GM21723 (cell line): ENCODE results near the gene CTSO.
"Not testable (repeated sequence)": the region's sequence is repeated elsewhere in the genome, so short reads cannot be mapped to it uniquely, and the experiment has no call there.

Source experiments
- ATAC-seq: cut with Tn5 transposase; IDR thresholded peaks from one replicate; pipeline ENCODE4 v1.9.1; 2021; ENCODE audit warnings: mild to moderate bottlenecking, moderate library complexity; ENCODE audit not compliant: unreplicated experiment

The CTSO gene

DNA sequence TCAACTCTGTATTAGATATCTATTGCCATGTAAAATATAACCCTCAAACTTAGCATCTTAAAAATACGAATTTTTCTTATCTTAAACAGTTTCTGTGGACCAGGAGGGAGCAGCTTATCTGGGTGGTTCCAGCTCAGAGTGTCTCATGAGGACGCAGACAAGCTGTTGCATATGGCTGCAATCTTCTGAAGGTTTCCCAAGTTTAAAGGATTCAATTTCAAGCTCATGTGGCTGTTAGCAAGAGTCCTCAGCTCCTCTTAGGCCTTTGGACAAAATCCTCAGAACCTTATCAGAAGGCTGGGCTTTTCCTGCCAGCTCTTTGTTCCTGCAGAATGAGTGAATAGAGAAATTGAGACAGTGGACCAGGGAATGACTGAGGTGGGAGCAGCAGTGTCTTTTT, 2.8 kb upstream of the CTSO start:
- no peak for ATAC-seq

DNA sequence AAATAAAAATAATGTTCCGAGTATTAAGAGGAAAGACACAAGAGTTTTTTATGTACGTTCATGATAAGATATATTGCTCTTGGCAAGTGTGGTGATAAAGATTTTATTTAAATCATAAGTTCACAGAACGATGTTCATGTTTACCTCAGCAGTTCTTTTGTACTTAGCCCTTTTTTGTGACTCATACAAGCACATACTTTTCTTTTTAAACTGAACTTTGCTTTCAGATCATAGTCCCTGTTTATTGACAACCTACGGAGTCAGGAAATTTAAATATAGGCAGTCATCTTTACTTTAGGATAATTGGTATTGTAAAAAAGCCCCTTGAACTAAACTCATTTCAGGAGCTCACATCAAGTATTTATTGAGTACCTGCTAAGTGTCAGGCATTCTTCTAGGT, 1.3 kb upstream of the CTSO start:
- ATAC-seq: no peak

DNA sequence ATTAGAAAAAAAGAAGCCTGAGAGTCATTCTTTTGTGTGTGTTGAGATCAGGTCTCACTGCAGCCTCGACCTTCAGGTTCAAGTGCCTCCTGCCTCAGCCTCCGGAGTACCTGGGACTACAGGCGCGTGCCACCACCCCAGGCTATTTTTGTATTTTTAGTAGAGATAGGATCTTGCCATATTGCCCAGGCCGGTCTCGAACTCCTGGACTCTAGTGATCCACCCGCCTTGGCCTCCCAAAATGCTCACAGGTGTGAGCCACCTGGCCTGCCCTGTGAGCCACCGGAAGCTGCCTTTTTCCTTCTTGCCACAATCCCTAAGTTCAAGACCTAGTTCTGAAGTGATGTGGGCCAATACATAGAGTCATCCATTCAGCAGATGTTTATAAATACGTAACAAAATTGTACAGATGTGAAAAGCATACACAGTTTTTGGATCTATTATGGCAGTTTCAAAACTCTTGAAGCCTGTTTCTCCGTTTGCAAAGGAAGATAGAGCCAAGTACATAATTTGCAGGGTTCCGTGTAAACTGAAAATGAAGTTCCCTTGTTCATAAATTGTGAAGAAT, 536 bp upstream of the CTSO start:
- no peak for ATAC-seq

DNA sequence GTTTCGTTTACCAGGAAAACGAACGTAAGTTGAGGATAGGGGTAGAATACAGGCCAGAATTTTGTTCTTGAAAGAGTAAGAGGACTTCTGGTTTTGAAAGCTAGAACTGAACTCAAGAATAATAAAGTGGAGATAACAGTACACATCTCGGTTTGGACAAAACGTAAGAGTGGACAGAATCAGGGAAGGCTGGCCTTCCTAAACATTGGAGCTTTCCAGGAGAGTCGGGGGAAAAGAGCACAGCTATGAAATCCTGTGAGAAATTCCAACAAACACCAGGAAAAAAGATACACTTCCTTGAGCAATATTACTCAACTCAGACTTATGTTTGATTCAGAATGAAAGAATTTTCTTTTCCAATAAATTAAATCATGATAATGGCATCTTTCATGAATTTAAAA, 1.2 kb downstream of the CTSO start:
- ATAC-seq: no peak

DNA sequence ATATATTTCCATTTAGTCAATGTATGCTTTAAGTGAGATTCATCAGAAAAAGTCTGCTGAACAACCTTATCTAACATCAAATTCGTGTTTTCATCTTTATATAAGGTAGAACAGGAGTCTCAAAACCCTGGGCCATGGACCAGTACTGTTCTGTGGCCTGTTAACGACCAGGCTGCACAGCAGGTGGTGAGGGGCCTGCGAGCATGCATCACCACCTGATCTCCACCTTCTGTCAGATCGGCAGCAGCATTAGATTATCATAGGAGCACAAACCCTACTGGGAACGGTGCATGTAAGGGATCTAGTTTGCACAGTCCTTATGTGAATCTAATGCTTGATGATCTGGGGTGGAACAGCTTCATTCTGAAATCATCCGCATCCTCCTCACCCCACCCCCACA, 3.2 kb downstream of the CTSO start:
- ATAC-seq: no peak

DNA sequence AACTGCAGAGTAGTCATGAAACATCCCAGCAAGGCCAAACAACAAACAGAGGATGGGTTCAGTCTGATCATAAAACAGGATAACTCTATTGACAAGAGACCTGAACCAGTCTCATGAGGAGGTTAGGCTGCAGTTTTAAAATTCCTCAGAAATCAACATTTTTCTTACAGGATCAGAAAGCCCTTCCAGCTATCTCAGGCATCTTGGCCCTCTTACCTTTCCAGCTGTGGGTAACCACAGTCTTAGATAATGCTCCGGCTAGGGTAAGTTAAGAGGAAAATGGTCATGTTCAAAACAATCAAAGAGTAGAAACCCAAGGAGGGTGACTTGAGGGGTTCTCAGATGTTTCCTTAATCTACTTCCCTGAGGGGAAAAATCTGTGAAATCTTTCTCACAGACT, 5.1 kb downstream of the CTSO start:
- ATAC-seq: no peak

DNA sequence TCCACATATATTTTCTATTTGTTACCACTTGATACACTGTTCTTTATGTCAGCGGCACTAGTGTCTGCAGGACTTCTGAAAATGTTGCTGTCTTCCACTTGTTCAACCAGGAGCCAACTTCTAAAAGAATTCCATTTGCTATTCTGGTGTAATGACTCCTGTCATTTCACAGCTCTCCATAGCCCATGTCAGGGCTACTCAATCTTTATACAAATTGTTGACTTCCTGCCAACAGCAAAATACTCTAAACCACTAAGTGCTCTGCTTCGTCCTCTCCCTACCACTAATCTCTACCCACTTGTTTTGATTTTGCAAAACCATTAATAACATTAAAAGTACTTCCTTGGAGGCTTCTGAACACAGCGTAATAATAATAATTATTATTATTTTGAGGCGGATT, 7.2 kb downstream of the CTSO start:
- ATAC-seq: no peak

DNA sequence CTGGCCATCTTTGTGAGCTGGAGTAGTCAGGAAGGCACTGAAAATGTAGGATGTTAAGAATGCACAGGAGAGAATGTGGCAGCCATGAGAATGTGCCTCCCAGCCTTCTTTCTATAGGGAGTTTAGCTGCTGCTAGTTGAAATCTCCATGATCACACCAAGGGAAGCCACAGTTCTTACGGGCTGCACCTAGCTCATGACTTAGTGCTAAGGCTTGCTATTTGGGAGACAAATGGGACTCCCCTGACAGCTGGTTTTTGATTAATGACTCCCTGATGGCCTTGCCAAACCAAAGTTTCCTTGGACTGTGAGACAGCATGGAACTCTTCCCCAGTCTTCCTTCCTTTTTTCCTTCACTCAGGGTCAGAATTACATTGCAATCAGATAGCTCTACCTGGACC, 9.2 kb downstream of the CTSO start:
- no peak for ATAC-seq

DNA sequence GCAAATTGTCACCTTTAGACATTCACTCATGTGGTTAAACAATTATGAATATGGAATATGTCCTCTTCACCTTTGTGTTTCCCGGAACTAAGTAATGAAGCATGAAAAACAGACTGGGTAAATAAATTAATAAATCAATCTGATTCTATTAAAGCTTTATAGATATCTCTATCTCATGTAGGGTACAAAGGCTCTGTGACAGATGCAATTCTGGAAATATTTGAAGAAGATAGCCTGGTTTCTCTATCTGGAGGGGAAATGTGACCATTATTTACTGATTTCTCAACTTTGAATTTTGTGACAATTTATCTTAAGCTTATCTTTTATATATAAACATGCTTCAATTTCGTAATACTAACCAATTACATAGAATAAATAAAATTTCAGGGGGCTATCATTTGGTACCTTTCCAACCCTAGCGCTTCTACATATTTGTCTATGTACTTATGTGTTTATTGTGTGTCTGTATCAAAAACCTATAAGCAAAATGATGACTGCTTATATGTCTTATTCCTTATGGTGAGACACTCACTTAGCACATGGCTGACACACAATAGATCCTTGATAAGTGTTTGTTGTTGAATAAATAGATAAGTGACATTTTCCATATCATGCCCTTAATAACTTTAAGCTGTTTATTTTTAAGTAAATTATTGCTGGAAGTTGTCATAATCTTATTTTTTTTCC, 9.9 kb downstream of the CTSO start:
- no peak for ATAC-seq

DNA sequence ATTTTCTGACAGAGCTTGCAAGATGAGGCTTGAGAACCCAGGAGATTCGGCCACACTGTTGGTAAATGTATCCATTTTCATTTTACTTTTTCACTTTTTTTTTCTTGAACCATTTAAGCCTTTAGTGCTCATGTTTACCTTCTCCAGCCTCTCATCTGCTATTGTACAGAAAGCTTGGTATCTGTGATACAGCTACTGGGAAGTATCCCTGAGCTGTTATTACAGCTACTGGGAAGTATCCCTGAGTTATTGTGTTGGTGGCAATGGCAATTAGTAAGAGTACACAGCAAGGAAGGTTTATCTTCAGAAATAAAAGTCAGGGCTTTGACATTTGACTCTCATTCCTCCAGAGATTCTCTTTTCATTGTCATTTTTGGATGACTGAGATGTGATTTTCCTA, 11.8 kb downstream of the CTSO start:
- ATAC-seq: no peak

DNA sequence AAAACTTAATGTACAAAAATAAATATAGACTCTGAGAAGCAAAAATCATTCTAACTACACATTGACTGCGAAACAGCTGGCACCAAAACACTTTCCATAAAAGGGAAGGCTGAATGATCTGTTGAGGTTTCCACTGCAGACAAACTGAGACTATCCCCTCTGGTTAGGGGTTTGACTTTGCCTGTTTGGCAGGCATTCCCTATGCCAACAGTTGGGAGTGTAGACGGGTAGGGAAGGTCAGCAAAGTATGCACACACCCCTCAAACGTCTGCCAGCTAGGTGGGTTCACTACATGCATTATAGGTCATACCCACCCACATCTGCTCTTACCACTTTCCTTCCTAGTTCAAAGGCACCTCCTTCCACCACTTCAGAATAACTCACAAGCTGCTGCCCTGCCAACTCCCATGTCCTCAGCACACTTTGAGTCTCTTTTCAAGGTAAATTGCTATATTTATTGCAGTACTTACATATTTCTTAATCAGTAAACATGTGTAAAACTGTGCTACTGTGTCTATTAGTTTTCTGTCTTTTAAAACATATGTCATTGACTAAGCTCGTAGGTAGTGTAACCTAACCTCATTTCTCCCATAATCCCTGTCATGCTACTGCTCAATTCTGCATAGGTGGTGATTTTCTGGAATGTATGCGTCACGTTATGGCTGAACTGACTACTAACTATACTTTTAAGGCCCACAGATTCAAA, 12.4 kb downstream of the CTSO start:
- no peak for ATAC-seq

DNA sequence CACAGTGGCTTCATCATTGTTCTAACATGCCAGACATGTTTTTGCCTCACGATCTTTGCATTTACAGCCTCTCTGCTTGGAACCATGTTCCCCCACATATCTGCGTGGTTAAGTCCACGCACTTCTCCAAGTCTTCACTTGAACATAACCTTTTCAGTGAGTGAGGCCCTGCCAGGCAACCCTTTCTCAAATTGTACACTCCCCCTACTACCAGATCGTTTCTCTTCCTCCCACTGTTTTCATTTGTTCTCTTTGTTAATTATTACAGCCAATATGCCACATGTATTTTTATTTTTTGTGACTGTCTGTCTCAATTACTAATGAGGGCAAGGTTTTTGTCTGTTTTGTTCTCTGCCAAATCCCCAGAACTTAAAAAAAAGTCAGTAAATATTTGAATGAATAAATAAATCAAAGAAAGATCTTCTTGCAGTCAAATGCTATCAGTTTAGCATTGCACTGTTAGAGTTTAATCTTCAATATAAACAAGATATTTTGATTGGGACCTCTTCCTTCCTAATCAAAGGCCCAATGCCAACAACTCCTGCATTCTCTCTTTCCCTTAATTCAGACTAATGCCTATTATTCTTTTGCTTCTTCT, 18.2 kb downstream of the CTSO start:
- ATAC-seq: no peak

DNA sequence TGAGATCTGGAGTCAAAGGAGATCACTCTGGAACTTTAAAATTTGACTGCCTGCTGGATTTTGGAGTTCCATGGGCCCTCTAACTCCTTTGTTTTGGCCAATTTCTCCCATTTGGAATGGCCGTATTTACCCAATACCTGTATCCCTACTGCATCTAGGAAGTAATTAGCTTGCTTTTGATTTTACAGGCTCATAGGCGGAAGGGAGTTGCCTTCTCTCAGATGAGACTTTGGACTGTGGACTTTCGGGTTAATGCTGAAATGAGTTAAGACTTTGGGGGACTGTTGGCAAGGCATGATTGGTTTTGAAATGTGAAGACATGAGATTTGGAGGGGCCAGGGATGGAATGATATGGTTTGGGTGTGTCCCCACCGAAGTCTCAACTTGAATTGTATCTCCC, 19.0 kb downstream of the CTSO start:
- not testable (repeated sequence) for ATAC-seq

DNA sequence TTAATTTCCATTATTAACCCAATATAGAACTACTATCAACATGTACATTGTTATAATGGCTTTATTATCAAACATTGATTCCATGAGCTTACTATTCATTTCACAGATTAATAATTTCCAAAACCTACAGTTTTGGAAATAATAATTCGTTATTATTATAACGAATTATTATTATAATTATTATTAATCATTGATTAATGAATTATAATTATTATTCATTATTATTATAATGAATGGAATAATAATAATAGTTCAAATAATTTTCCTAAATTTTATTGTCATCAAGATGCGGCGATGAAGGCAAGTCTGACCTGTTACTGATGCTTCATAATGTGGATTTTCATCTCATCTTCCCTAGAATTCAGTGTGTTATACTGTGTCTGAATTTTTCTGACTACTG, 22.0 kb downstream of the CTSO start:
- ATAC-seq: no peak

DNA sequence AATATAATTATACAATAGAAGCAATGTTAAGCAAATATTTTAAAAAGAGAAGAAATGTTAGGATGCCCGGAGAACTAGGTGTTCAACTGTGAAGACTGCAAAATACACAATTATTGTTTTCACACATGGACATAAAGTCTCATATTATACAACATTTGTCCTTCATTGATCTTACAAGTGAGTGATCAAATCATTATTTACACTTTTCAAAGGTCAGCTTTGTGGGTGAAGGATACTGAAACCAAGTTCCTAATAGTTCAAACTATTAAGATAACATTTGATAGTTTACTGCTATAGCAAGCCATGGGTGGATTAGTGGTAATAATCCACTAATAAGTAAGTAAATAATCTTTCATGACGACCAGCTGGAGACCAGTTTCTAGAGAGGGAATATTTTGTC, 23.3 kb downstream of the CTSO start:
- ATAC-seq: no peak

DNA sequence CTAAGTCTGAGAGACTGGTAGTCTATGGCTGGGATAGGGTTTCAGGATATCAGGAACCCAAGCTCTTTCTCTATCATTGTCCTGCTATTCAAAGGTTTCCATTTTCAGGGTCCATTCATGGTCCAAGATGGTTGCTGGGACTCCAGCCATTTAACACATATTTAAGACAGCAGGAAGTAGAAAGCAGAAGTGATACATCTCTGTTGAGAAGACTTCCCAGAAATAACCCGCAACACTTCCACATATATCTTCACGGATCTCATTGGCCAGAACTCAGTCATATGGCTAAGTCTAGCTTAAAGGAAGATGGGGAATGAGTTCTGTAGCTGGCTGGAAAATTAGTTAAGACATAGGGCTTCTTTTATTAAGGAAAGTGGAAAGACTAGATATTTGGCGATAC, 23.8 kb downstream of the CTSO start:
- ATAC-seq: no peak

DNA sequence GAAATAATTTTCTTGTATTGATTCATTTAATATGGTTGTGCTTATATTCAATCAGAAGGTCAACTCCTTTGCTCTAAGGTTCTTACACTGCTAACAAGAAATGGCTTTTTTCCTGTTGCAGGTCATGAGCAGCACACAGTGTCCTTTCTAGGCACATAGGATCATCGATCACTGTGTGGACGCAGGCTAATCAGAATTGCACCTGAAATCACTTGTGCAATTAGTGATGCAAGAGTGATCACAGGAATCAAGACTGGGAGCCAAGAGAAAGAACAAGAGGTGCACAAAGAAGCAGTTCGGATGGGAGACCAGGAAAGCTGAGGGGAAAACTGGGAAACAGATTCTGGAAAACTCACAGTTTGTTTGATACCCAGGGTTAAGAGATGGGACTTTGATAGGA, 29.0 kb downstream of the CTSO start:
- no peak for ATAC-seq

DNA sequence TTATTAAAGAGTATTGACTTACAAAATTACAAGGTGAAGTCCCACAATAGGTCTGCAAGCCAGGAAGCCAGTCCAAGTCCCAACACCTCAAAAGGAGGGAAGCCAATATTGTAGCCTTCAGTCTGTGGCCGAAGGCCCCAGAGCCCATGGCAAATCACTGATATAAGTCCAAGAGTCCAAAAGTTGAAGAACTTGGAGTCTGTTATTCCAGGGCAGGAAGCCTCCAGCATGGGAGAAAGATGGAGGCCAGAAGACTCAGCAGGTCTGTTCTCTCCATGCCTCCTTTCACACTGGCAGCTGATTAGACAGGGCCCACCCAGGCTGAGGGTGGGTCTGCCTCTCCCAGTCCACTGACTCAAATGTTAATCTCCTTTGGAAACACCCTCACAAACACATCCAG, 32.1 kb downstream of the CTSO start:
- ATAC-seq: no peak

DNA sequence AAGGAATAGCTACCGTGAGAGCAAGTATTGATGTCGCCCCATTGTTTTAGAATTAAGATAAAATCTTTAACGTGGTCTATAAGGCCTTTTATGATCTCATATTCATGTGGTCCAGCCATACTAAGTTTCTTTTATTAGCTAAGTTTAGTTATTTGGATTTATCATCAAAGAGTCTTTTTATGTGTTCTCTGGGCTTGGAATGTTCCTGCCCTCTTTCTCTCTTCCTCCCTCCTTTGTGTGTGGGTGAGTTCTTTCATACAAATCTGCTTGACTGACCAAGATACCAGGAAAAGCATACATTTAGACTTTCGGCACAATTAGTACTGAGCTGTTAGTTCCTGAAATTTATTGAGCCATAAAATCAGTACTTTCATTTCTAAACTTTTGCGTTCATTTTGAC, 38.9 kb downstream of the CTSO start:
- ATAC-seq: no peak

DNA sequence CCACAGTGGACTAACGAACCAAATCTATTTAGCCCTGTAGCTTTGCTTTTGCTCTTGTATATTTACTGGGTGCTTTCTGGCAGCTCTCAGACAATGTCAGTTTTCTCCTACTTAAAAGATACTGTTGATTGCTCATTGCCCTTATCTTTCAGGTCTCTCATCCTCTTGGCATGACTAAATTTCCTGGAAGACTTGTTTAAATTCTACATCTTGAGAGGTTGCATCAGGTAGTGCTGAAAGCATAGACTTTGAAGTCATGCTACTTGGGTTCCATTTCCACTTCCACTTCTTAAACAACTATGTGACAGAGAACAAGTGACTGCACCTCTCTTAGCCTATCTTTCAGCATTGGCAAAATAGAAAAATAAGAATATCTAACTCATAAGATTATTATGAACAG, 41.8 kb downstream of the CTSO start:
- no peak for ATAC-seq

DNA sequence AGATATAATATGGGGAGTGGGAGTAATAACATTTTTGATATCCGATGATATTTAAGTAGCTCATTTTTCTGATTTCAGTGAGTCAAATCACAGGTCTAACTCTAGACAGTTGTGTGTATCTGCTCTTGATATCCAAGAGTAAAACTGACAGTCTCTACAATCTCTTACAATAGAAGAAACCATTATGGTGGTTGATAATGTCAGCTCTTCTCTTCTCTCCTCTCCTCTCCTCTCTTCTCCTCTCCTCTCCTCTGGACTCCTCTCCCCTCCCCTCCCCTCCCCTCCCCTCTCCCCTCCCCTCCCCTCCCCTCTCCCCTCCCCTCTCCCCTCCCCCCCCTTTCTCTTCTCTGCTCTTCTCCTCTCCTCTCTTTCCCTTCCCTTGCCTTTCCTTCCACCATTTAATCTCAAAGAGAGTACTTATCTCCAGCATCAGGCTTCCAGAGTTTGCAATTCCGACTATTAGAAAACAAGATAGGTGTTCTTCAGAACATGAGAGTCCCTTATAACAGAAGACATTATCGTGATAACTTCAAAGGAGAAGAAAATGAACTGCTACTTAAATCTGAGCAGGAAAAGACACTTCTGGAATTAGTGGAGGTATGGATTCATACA, 43.9 kb downstream of the CTSO start:
- ATAC-seq: no peak
